Adrenal gland (tissue), 12 donors: ENCODE results near the gene LDAH. TPM values are rescaled to one million over a fixed set of nuclear protein-coding genes. Genes with fewer than 3 reads are reported as not detected.

Experiments
- DNase-seq, 7 donors: peaks; one replicate each; pipeline ENCODE4 v3.0.0-alpha.2; 2019 to 2020
- H3K27ac ChIP-seq, 5 donors: fragments of 200-600 bp; sonication (generic) in 4 of 5; 1 replicate in 3 of 5; 2 replicates in 2 of 5; pipeline versions ENCODE4 v1.5.1 to v1.8.0; 2016 to 2020; ENCODE audit warnings: mild to moderate bottlenecking in 1 of 5
- H3K27me3 ChIP-seq: fragments of 200-600 bp; 2 replicates; pipeline ENCODE4 v1.8.0; 2021
- H3K36me3 ChIP-seq, 2 donors: fragments of 200-600 bp; replicated peaks in 1 of 2; 1 replicate in 1 of 2; 2 replicates in 1 of 2; pipeline versions ENCODE4 v1.5.1 to v1.8.0; 2018 to 2022
- H3K4me1 ChIP-seq, 2 donors: fragments of 200-600 bp; replicated peaks in 1 of 2; 1 replicate in 1 of 2; 2 replicates in 1 of 2; pipeline versions ENCODE4 v1.5.1 to v1.8.0; 2018 to 2021
- H3K4me3 ChIP-seq, 4 donors: fragments of 200-600 bp; sonication (generic) in 3 of 4; one replicate each; pipeline ENCODE4 v1.5.1; 2016 to 2018
- H3K9me3 ChIP-seq, 3 donors: fragments of 200-600 bp; sonication (generic) in 1 of 3; replicated peaks in 1 of 3; 1 replicate in 2 of 3; 2 replicates in 1 of 3; pipeline versions ENCODE4 v1.5.1 to v1.8.0; 2016 to 2021
- CTCF ChIP-seq, 6 experiments: fragments of 450-650 bp in 4 of 6; fragments of 200-600 bp in 2 of 6; sonication (generic) in 1 of 6; IDR thresholded peaks; 1 replicate in 5 of 6; 2 replicates in 1 of 6; pipeline versions ENCODE4 v1.5.1 to v1.8.0; 2016 to 2021; ENCODE audit warnings: antibody characterized with exemption in 6 of 6, mild to moderate bottlenecking in 2 of 6, moderate library complexity in 1 of 6
- POLR2A ChIP-seq, 2 donors: fragments of 450-650 bp; IDR thresholded peaks; one replicate each; pipeline ENCODE4 v1.6.1; 2017; ENCODE audit warnings: antibody characterized with exemption in 2 of 2, mild to moderate bottlenecking in 2 of 2, moderate library complexity in 1 of 2
- WGBS, 4 donors: extraction: QIAGEN DNeasy Blood & Tissue Kit in 2 of 4; methylation state at CpG; one replicate each; pipeline versions ENCODE4 v1.1.5 to v1.1.7; 2013 to 2017; 5-methylcytosine and 5-hydroxymethylcytosine counted together
- intact Hi-C, 2 donors: fragments of 100-400 bp; cut with DNase I; formaldehyde crosslinking; loops; one replicate each; pipeline versions ENCODE4 v1.14.1 to v1.15.0; 2022 to 2023
- polyA plus RNA-seq, 3 donors: library from polyadenylated mRNA; stranded (reverse); fragments of 200-250 nt in 2 of 3; fragments of 350-450 nt in 1 of 3; fragmentation: Illumina TruSeq in 1 of 3; extraction: RNeasy Lipid Tissue Mini Kit (QIAGEN cat#74804) in 1 of 3; gene quantifications; one replicate each; pipeline ENCODE4 v1.2.3, GENCODE V29; 2013 to 2014
- total RNA-seq, 9 donors: library from RNA; depleted of rRNA in 4 of 9; stranded (reverse); fragments of >200 nt in 4 of 9; fragments of 120-200 nt in 1 of 9; fragmentation: NEBNext Ultra II Directional in 1 of 9; extraction: Animal tissue kit (Norgen Biotek cat#: 25700) in 1 of 9; gene quantifications; one replicate each; pipeline versions ENCODE4 v1.1.0 to v1.2.4, GENCODE V29; 2013 to 2023
- donor health status: healthy with polysubstance abuse.
- donor health status: Bipolar disorder and iron deficiency.
- donor health status: DM: yes; HTN: yes; CAD: no.
- donor health status: DM: no; HTN: no; CAD: no.
- donor health status: DM: no; HTN: no; CAD: no.
- donor health status: DM: yes; HTN: yes; CAD: no.

The LDAH gene
- total and polyA plus RNA-seq, 12 donors = 7.0 to 64.9 (median 31.5) TPM

GRCh38 chr2:20672201-20672951 is 150.5 kb downstream of the LDAH start:
- Histone ChIP-seq H3K9me3 (no peaks in the 10 kb centered on the region), H3K27ac (no peak overlapping the region), H3K36me3 (no peaks in the 10 kb centered on the region), H3K4me1 (peaks cover 9% of the 10 kb centered on the region in 2 donors), H3K27me3 (peaks cover 47% of the 10 kb centered on the region), H3K4me3 (no peak overlapping the region)
- DNase-seq = peak in 1 of 7 donors; percentile 5
- intact Hi-C loops = no loop called here
- WGBS, 4 donors = 56 to 66% (median 63%) methylated on average over 18 of the region's 18 CpGs
- TF ChIP-seq POLR2A (IDR thresholded peaks at IDR 0.05) (no peak), CTCF (IDR thresholded peaks at IDR 0.05) (no peak)

DNA sequence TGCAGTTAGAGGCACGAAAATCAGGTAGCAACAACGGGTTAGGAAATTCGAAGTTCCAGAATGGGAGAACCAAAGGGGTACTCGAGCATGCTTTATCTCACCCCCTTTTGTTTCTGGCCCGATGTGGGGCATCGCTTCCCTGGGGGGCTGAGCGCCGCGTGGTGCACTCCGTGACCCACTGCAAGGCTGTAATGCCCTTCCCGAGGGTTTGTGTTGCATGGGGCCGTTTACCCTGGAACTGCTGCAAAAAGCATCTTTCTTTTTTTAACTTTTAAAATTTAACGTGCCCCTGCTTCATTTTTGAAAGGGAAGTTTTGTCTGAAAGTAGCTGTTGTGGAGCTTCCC is 151.2 kb downstream of the LDAH start:
- no peaks in the 10 kb centered on the region for H3K9me3 ChIP-seq
- DNase-seq = no peak
- no peaks in the 10 kb centered on the region for H3K36me3 ChIP-seq
- WGBS, 4 donors = 22 to 61% (median 43%) methylated on average over 13 of the region's 13 CpGs
- intact Hi-C loops = no loop called here
- H3K27me3 ChIP-seq = peaks cover 47% of the 10 kb centered on the region
- peaks cover 9 to 11% of the 10 kb centered on the region in 2 donors for H3K4me1 ChIP-seq
- no peak for TF ChIP-seq POLR2A (IDR thresholded peaks at IDR 0.05)
- no peak for TF ChIP-seq CTCF (IDR thresholded peaks at IDR 0.05)
- no peak overlapping the region for H3K27ac ChIP-seq
- H3K4me3 ChIP-seq = no peak overlapping the region

DNA sequence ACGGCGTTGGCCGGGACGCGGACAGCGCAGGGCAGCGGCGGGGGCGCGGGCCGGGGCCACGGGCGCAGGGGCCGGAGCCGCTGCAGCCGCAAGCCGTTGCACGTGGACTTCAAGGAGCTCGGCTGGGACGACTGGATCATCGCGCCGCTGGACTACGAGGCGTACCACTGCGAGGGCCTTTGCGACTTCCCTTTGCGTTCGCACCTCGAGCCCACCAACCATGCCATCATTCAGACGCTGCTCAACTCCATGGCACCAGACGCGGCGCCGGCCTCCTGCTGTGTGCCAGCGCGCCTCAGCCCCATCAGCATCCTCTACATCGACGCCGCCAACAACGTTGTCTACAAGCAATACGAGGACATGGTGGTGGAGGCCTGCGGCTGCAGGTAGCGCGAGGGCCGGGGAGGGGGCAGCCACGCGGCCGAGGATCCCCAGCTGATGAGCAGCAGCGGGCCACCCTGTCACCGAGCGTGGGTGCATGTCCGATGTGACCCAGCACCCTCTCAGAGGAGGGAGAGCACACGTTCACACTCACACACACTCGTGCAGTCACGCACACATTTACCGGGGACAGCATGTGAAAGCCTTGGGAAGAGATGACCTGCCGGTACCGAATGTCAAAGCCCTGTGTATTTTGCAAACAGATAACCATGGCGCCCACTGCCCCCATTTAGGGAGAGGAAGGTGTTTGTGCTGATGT is 151.7 kb downstream of the LDAH start:
- intact Hi-C loops = no loop called here
- WGBS, 4 donors = 41 to 77% (median 43%) methylated on average over 30 to 60 of the region's 60 CpGs
- no peak overlapping the region for H3K4me3 ChIP-seq
- H3K27me3 ChIP-seq = peaks cover 51% of the 10 kb centered on the region
- peak in 1 of 7 donors; percentile 4 for DNase-seq
- H3K27ac ChIP-seq = no peak overlapping the region
- peaks cover 13 to 16% of the 10 kb centered on the region in 2 donors for H3K4me1 ChIP-seq
- no peaks in the 10 kb centered on the region for H3K36me3 ChIP-seq
- no peaks in the 10 kb centered on the region for H3K9me3 ChIP-seq
- TF ChIP-seq POLR2A (IDR thresholded peaks at IDR 0.05) (no peak), CTCF (IDR thresholded peaks at IDR 0.05) (no peak)

- no peak overlapping the region for H3K4me3 ChIP-seq
- peaks cover 58% of the 10 kb centered on the region for H3K27me3 ChIP-seq
Measured at GRCh38 chr2:20670315-20671035, 152.4 kb downstream of the LDAH start.

More at GRCh38 chr2:20670315-20671035, 152.4 kb downstream of the LDAH start:
- intact Hi-C loops = no loop called here
- WGBS, 4 donors = 46 to 63% (median 47%) methylated on average over 10 to 83 of the region's 83 CpGs
- peak in 1 of 7 donors; percentile 4 for DNase-seq
- H3K4me1 ChIP-seq = peaks cover 21 to 24% of the 10 kb centered on the region in 2 donors
- TF ChIP-seq CTCF (IDR thresholded peaks at IDR 0.05) (no peak), POLR2A (IDR thresholded peaks at IDR 0.05) (no peak)
- H3K36me3 ChIP-seq = no peaks in the 10 kb centered on the region
- H3K27ac ChIP-seq = no peak overlapping the region
- no peaks in the 10 kb centered on the region for H3K9me3 ChIP-seq
